Measurements from ENCODE around the gene ACTR6.

- TF ChIP-seq CTCF (IDR thresholded peaks at IDR 0.05) = peak in 2 of 4 experiments; percentile 27 to 45
- TF ChIP-seq POLR2A (IDR thresholded peaks at IDR 0.05) = no peak
Observed at GRCh38 chr12:100229036-100229635, 28.5 kb downstream of the ACTR6 start.

Measured in prostate gland (tissue), 2 donors.